Kasumi-1 (cell line): ENCODE results near the gene ZNF568.

Experiments used
- DNase-seq, 2 experiments: peaks; one replicate each; lab custom pipeline; 2025; lab: John Stamatoyannopoulos, UW

The ZNF568 gene

DNA sequence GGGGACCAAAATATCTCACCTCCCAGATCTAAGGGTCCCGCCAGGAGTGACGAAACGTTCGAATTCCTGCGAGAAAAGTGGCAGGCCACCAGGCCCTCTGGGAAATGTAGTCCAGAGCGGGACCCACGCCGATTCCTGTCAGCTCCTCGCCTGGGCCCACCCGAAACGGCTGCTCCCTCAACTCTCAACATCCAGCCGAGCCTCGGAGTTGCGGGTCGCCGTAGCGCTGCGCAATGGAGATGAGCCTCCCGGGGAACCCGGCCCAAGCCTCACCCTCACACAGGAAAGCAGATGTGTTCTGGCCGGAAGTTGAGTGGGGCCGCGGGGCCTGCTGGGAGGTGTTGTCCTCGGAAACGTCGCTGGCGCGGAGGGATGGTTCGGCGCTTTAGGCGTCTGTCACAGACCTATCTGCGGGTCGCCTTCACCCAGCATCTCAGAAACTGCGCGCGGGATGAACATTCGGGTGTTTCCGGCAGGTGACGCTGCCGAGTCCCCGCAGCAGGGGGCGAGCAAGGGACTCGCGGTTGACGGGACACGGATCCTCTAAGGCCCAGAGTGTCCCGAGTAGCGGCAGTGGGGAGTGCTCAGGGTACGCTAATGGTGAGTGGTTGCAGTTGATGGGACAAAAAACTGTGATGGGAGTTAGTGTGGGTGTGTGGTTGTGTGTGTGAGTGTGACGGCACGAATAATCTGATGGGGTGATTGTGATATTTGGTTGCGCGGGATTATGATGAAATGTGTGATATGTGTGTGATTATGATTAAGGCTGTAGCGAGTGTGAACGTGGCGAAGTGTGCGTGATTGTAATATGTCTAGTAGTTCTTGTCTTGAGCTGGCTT, at the start of gene ZNF568, which contains the start of gene ZNF829:
TSS of gene ZNF568 (plus strand) at position 341 of the 839 bp plus-strand sequence. CDS start 6,439 bp downstream, outside the sequence.
TSS of gene ZNF829 (minus strand) at position 300 of the 839 bp plus-strand sequence. CDS start 1,124 bp downstream, outside the sequence.
- DNase-seq = no peak

DNA sequence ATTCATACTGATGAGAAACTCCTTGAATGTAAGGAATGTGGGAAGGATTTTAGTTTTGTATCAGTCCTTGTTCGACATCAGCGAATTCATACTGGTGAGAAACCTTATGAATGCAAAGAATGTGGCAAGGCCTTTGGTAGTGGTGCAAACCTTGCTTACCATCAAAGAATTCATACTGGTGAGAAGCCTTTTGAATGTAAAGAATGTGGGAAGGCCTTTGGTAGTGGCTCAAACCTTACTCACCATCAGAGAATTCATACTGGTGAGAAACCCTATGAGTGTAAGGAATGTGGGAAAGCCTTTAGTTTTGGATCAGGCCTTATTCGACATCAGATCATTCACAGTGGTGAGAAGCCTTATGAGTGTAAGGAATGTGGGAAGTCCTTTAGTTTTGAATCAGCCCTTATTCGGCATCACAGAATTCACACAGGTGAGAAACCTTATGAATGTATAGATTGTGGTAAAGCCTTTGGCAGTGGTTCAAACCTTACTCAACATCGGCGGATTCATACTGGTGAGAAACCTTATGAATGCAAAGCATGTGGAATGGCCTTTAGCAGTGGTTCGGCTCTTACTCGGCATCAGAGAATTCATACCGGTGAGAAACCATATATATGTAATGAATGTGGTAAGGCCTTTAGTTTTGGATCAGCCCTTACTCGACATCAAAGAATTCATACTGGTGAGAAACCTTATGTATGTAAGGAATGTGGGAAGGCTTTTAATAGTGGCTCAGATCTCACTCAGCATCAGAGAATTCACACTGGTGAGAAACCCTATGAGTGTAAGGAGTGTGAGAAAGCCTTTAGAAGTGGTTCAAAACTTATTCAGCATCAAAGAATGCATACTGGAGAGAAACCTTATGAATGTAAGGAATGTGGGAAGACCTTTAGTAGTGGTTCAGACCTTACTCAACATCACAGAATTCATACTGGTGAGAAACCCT, 38.9 kb upstream of the ZNF568 start:
- no peak for DNase-seq

DNA sequence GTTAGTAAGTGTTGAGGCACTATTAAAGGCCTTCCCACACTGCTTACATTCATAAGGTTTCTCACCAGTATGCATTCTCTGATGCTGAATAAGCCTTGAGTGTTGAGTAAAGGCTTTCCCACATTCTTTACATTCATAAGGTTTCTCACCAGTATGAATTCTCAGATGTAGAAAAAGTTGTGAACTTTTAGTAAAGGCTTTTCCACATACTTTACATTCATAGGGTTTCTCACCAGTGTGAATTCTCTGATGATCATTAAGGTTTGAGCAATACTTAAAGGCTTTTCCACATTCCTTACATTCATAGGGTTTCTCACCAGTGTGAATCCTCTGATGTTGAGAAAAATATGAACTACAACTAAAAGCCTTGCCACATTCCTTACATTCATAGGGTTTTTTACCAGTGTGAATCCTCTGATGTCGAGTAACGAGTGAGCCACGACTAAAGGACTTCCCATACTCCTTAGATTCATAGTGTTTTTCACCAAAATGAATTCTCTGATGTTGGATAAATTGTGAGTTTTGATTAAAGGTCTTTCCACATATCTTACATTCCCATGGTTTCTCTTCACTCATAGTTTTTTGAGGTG, 24.3 kb upstream of the ZNF568 start:
- DNase-seq = no peak

DNA sequence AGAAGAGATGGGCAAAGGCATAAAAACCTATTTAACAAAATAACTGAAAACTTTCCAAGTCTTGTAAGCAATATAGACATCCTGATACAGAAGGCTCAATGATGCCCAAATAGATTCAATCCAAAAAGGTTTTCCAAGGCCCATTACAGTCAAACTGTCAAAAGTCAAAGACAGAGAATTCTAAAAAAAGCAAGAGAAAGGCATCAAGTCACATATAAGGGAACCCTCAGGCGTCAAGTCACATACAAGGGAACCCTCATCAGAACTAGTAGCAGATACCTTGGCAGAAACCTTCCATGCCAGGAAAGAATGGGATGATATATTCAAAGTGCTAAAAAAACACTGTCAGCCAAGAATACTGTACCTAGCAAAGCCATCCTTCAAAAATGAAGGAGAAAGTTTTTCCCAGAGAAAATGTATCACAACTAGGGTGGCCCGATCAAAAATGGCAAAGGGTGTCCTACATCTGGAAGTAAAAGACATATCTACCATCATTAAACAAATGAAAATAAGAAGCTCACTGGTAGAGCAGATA, 21.2 kb upstream of the ZNF568 start:
- no peak for DNase-seq

DNA sequence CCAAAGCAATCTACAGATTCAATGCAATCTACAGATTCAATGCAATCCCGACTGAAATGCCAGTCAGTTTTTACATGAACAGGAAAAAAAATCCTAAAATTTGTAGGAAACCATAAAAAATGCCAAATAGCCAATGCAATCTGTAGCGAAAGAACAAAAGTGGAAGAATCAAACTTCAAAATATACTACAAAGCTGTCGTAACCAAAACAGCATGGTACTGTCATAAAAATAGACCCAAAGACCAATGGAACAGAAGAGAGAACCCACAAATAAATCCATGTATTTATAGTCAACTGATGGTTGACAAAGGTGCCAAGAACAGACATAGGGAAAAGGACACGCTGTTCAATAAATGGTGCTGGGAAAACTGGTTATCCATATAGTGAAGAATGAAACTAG, 17.7 kb upstream of the ZNF568 start:
- no peak for DNase-seq

DNA sequence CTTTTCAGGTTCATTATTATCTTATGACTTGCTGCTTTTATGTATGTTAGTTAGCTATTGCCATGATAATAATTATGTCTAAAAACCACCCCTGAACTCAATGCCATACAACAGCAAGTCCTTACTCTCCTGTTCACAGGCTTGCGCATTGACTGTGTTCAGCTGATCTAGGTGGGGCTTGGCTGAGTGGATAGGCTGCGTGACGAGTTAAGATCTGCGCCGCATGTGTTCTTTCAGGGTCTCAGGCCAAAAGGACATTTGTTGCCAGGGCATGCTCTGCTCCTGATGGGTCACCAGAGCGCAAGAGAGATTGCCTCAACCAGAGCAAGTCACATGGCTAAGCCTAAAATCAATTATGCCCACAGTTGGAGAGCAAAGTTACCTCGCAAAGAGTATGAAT, 859 bp downstream of the ZNF568 start:
- DNase-seq = no peak

DNA sequence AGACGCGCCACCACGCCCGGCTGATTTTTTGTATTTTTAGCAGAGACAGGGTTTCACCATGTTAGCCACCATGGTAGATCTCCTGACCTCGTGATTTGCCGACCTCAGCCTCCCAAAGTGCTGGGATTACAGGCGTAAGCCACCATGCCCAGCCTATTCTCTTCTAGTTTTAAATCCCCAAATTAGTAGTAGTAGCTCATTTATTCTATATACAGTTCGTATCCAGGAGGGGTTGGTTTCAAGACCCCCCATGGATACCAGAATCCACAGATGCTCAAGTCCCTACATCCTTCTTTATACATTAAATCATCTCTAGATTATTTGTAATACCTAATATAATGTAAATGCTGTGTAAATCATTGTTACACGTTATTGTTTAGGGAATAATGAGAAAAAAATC, 2.0 kb downstream of the ZNF568 start:
- no peak for DNase-seq

DNA sequence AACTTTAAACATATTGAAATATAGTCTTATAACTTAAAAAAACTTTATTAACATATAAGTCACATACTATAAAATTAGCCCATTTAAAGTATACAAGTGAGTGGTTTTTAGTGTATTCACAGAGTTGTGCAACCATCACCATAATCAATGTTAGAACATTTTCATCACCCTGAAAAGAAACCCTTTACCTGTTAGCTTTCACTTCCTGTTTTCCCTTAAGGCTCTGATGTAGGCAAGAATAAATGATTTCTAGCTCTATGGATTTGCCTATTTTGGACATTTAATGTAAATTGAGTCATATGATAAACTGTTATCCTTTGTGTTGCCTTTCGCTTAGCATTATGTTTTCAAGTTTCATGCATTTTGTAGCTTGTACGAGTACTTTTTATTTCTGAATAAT, 15.6 kb downstream of the ZNF568 start:
- DNase-seq = no peak

DNA sequence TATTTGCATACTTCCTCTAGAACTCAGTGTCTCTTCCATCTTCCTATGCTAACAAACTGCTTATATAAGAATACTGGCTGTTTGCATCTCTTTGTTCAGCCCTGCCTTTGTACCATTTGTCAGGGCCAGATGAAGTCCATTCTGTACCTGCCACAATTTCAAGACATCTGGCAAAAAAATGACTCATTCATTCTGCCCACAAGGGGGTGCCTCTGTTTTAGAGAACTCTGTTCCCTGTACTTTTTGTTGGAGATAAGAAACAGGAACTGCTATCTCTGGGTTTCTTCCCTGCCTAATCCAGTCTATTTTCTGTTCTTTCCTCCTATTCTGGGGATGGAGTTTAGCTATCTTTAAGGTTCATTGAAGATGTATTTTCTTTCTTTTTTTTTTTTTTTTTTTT, 23.0 kb downstream of the ZNF568 start:
- peak; percentile 6 to 12 for DNase-seq

DNA sequence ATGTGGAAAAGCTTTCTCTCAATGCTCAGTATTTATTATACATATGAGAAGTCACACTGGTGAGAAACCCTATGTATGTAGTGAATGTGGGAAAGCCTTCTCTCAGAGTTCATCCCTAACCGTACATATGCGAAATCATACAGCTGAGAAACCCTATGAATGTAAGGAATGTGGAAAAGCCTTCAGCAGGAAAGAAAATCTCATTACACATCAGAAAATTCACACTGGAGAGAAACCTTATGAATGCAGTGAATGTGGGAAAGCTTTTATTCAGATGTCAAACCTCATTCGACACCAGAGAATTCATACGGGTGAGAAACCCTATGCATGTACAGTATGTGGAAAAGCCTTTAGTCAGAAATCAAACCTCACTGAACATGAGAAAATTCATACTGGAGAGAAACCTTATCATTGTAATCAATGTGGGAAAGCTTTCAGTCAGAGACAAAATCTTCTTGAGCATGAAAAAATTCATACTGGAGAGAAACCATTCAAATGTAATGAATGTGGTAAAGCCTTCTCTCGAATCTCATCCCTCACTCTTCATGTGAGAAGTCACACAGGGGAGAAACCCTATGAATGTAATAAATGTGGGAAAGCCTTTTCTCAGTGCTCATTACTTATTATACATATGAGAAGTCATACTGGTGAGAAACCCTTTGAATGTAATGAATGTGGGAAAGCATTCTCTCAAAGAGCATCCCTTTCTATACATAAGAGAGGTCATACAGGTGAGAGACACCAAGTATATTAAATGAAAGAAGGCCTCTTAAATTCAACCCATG, 34.4 kb downstream of the ZNF568 start:
- DNase-seq = no peak

DNA sequence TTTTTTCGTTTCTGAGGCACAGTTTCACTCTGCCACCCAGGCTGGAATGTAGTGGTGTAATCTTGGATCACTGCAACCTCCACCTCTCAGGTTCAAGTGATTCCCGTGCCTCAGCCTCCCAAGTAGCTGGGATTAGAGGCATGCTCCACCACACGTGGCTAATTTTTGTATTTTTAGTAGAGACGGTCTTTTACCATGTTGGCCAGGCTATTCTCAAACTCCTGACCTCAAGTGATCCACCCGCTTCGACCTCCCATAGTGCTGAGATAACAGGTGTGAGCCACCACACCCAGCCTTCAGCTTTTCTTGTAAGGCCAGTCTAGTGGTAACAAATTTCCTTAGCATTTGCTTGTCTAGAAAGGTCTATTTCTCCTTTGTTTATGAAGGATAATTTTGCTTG, 46.2 kb downstream of the ZNF568 start:
- DNase-seq = no peak

DNA sequence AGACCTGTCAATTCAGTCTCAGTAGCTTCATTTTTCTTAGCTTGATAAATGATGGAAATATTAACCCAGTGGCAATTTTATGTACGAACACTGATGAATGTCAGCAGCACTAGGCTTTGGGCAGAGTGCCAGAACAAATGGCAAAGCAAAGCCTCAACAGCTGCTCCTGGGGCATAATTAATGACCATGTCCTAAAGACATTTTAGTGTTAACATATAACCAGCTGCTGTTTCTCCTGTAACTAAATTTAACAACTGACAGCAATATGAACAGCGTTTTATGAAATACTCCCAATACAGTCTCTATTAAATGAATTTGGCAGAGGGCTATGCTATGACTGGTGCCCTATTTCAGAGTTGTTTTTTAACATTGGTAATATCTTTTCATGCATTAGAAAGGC, 47.1 kb downstream of the ZNF568 start:
- no peak for DNase-seq

DNA sequence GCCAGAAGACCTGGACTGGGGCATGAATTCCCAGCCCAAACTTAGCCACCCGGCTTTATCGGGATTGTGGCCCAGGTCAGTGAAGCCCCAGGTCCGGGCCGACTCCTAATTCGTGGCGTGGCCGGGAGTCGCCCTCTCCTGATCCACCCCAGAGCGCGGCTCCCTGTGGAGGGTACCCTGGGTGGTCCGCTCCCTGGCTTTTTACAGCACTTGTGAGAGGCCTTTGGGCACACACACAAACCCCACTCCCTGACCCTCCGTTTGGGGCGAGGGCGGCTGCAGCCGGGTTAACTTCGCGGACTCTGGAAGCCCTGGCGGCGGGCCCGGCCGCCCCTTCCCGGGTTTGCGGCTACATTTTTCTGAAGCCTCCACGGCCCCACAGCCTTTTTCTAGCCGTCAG, 56.4 kb downstream of the ZNF568 start:
- no peak for DNase-seq

DNA sequence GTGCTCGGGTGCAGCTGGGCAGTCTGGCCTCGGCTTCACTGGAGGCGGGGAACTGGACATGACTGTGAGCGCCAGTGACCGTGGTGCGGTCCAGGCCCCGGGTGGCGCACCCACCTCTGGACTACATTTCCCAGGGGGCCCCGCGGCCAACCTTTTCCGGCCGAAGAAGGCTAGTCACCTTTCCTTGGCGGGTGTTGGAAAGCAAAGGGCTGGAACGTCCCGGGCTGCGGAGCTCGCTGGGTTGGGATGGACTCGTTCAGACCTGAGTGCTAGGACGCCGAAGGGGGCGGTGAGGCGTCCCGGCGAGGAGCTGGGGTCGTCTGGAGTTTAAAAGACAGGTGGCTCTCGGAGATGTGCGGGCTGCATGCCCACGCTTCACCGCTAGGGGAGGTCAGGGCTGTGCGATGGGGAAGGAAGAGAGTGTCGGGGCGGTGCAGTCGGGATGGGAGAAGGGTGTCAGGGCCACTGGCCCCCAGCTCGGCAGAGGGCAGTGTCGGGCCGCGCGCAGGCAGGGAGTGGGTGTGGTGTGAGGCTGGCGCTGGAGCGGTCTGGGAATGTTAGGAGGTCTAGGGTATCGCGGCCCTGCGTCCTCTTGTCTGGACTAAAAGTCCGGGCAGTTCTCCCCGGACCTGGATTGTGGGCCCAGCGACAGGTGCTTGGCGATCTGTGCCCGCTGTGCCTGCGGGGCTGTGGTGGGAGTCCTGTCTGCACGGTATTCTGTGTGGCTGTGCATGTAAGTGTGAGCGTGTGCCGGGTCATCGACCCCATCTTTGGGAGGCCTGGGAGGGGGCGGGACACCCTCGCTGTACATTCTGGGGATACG, 57.1 kb downstream of the ZNF568 start:
- DNase-seq = no peak

DNA sequence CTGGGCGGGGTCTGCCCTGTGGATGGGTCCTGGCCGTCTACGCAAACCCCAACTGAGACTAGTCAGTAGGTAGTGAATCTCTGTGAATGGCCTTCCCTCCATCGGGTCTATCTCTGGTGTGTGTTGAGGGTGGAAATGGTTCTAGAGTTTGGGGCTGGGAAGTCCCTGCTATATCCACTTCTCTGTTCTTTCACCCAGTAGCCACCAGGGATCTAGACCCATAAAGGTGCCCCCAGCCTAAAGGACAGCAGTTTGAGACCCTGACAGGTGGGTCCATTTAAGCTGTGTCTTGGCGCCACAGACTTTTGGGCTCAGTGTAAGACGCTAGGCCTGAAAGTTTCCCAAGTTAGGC, 57.7 kb downstream of the ZNF568 start:
- DNase-seq = no peak

DNA sequence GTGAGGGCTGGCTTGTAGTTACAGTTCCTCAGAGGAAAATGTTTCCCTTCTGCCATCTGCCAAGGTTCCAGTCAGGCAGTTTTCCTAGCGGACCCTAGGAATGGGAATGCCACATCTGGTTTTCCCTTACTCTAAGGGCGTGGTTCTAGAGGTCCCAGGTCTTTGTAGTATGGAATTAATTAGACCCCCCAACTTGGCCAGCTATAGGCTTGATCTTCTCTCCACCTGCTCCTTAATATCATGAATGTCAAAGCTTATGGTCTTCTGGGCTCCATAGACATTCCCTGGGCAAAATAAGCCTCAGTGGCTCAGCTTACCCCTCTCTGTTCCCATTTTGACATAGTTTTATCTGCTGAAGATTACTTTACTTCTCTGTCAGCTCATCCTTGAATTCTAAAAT, 70.0 kb downstream of the ZNF568 start:
- DNase-seq = no peak

DNA sequence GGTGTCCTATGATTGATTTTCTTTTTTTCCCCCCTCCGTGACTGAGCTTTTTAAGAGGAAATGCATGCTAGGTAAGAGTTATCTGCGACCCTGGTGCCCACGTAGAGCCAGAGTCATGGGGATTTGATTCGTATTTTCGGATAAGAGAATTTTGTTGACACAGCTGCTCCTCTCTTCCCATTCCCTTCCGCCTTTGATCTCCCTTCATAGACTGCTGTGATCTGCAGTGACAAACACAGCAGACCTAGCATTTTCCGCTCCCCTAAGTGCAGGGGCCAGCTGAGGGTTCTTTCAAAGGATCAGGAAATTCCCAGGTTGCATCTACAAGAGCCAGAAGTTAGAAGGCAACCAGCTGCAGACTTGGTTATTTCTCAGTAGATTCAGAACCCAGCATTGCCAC, 70.5 kb downstream of the ZNF568 start:
- DNase-seq = no peak

DNA sequence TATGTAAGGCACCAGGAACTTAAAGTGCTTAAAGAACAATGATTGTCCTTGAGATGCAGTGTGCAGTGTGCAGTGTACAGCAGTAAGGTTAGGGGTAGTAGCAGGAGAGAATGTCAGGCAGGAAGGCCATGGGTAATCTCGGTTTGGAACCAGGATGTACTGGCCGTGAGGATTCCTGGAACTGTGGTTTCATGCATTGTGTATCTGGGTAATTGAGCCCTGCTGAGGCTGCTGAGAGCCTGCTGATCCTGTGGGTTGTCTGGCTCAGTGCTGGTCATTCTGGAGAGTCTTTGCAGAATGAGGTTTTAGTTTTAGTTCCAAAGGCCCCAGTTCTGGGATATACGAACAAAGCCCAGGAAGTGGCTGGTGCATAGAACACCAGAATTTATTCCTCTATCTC, 71.0 kb downstream of the ZNF568 start:
- no peak for DNase-seq

DNA sequence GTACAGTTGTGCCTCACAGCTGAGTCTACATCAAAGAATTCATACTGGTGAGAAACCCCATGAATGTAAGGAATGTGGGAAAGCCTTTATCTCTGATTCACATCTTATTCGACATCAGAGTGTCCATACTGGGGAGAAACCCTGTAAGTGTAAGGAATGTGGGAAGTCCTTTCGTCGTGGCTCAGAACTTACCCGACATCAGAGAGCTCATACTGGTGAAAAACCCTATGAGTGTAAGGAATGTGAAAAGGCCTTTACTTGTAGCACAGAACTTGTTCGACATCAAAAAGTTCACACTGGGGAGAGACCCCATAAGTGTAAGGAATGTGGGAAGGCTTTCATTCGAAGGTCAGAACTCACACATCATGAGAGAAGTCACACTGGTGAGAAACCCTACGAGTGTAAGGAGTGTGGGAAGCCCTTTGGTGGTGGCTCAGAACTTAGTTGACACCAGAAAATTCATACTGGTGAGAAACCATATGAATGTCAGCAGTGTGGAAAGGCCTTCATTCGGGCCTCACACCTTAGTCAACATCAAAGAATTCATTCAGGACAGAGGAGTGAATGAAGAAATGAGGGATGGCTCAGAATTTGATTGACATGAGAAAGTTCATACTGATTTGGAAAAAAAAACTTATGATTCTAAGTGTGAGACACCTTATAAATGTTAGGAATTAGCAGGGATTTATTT, 81.2 kb downstream of the ZNF568 start:
- no peak for DNase-seq

DNA sequence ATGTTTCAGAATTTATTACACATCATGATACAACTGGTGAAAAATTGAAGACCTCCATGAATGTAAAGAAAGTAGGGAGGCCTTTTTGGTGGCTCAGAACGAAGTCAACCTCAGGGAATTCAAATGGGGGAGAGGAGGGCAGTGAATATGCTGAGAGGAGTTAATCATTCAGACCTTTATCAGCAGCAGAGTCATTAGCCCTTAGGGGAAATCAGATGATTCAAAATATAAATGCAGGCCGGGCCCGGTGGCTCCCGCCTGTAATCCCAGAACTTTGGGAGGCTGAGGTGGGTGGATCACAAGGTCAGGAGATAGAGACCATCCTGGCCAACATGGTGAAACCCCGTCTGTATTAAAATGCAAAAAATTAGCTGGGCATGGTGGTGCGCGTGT, 81.7 kb downstream of the ZNF568 start:
- no peak for DNase-seq
